Nucleus accumbens (tissue), 56 donors: ENCODE measurements around the gene PARD3B.

Source experiments
- DNase-seq, 56 donors: peaks; one replicate each; lab custom pipeline; 2025; lab: John Stamatoyannopoulos, UW

Gene PARD3B

GRCh38 chr2:204585930-204586329, 40.7 kb downstream of the PARD3B start:
- no peak for DNase-seq

- no peak for DNase-seq
These were observed 41.3 kb downstream of the PARD3B start for GRCh38 chr2:204586444-204587180.

- DNase-seq = no peak
These were observed 44.8 kb downstream of the PARD3B start for GRCh38 chr2:204590063-204590462.

GRCh38 chr2:204591225-204591624, 46.0 kb downstream of the PARD3B start:
- no peak for DNase-seq

GRCh38 chr2:204604061-204604460, 58.8 kb downstream of the PARD3B start:
- DNase-seq = no peak

GRCh38 chr2:204608237-204608939, 63.1 kb downstream of the PARD3B start:
- DNase-seq = peak in 16 of 56 donors; percentile 0 to 42 (median 5)

GRCh38 chr2:204611017-204611631, 65.8 kb downstream of the PARD3B start:
- no peak for DNase-seq

- DNase-seq = no peak
These were observed 66.5 kb downstream of the PARD3B start for GRCh38 chr2:204611764-204612163.

GRCh38 chr2:204613635-204614034, 68.4 kb downstream of the PARD3B start:
- no peak for DNase-seq

- no peak for DNase-seq
These were observed 70.2 kb downstream of the PARD3B start for GRCh38 chr2:204615456-204615855.

- DNase-seq = peak in 38 of 56 donors; percentile 3 to 56 (median 24)
These were observed 79.9 kb downstream of the PARD3B start for GRCh38 chr2:204625135-204625534.

- no peak for DNase-seq
These were observed 83.8 kb downstream of the PARD3B start for GRCh38 chr2:204628926-204629712.

- DNase-seq = no peak
These were observed 87.1 kb downstream of the PARD3B start for GRCh38 chr2:204632410-204632809.

GRCh38 chr2:204634564-204634963, 89.3 kb downstream of the PARD3B start:
- no peak for DNase-seq

GRCh38 chr2:204635478-204635877, 90.2 kb downstream of the PARD3B start:
- DNase-seq = no peak

- DNase-seq = no peak
These were observed 93.4 kb downstream of the PARD3B start for GRCh38 chr2:204638471-204639194.

GRCh38 chr2:204643326-204643725, 98.1 kb downstream of the PARD3B start:
- no peak for DNase-seq

- no peak for DNase-seq
These were observed 99.9 kb downstream of the PARD3B start for GRCh38 chr2:204645018-204645773.

- DNase-seq = no peak
These were observed 102.4 kb downstream of the PARD3B start for GRCh38 chr2:204647626-204648025.
